WTC11 (cell line): ENCODE results near the gene WFDC1. TPM values are rescaled to one million over a fixed set of nuclear protein-coding genes. Genes with fewer than 3 reads are reported as not detected.

Experiments used
- ATAC-seq: fragments of 200-7000 bp; cut with Tn5 transposase; 2 replicates; pipeline ENCODE4 v1.10.0; 2021; ENCODE audit warnings: mild to moderate bottlenecking, moderate library complexity
- CTCF ChIA-PET: fragments of 300-600 bp; sonication (Branson Sonifier 250); formaldehyde crosslinking; loops from one replicate; lab custom pipeline; 2021; ENCODE audit warnings: antibody characterized with exemption; lab: Charles Lee
- POLR2A ChIA-PET: fragments of 350-600 bp; sonication (Branson Sonifier 250); formaldehyde crosslinking; loops from one replicate; lab custom pipeline; 2021; ENCODE audit warnings: antibody characterized with exemption; lab: Charles Lee
- DNase-seq: peaks from one replicate; pipeline ENCODE4 v3.0.0; 2021; ENCODE audit warnings: low spot score
- H3K27ac Mint-ChIP-seq: 2 replicates; pipeline ENCODE4 v1.8.0; 2021; ENCODE audit warnings: mixed read lengths
- H3K27me3 Mint-ChIP-seq: 2 replicates; pipeline ENCODE4 v1.8.0; 2021; ENCODE audit warnings: low read depth, mild to moderate bottlenecking, moderate library complexity, mixed read lengths
- H3K36me3 Mint-ChIP-seq: 2 replicates; pipeline ENCODE4 v1.8.0; 2021; ENCODE audit warnings: mixed read lengths
- H3K4me1 Mint-ChIP-seq: 2 replicates; pipeline ENCODE4 v1.8.0; 2022; ENCODE audit warnings: mixed read lengths
- H3K4me3 Mint-ChIP-seq: 2 replicates; pipeline ENCODE4 v1.8.0; 2021; ENCODE audit warnings: mild to moderate bottlenecking, moderate library complexity, mixed read lengths
- H3K9me3 Mint-ChIP-seq: 2 replicates; pipeline ENCODE4 v1.8.0; 2021; ENCODE audit warnings: mixed read lengths
- AFF4 ChIP-seq: sonication (generic); formaldehyde crosslinking; IDR thresholded peaks from 2 replicates; pipeline ENCODE4 v1.8.1; 2023; ENCODE audit warnings: mild to moderate bottlenecking, missing genetic modification reagents, borderline replicate concordance
- E2F4 ChIP-seq: sonication (generic); formaldehyde crosslinking; IDR thresholded peaks from 2 replicates; pipeline ENCODE4 v1.8.1; 2022; ENCODE audit warnings: low read depth, mild to moderate bottlenecking, moderate library complexity, missing genetic modification reagents, borderline replicate concordance
- ERG ChIP-seq: fragments of 250-450 bp; sonication (Bioruptor Pico); IDR thresholded peaks from 2 replicates; pipeline ENCODE4 v1.8.0; 2021; ENCODE audit warnings: mild to moderate bottlenecking
- FOXP1 ChIP-seq: sonication (generic); formaldehyde crosslinking; IDR thresholded peaks from 2 replicates; pipeline ENCODE4 v1.8.0; 2022; ENCODE audit warnings: missing genetic modification reagents, mild to moderate bottlenecking, moderate library complexity, borderline replicate concordance
- HMGXB4 ChIP-seq: sonication (generic); formaldehyde crosslinking; IDR thresholded peaks from 2 replicates; pipeline ENCODE4 v1.8.1; 2023; ENCODE audit warnings: mild to moderate bottlenecking, moderate library complexity, missing genetic modification reagents
- IRF2 ChIP-seq: sonication (generic); formaldehyde crosslinking; IDR thresholded peaks from 2 replicates; pipeline ENCODE4 v1.8.0; 2022; ENCODE audit warnings: low read depth, missing genetic modification reagents, borderline replicate concordance
- KAT7 ChIP-seq: sonication (generic); formaldehyde crosslinking; IDR thresholded peaks from 2 replicates; pipeline ENCODE4 v1.8.1; 2023; ENCODE audit warnings: missing genetic modification reagents, mild to moderate bottlenecking, borderline replicate concordance
- NFYB ChIP-seq: sonication (generic); formaldehyde crosslinking; conservative IDR thresholded peaks from 2 replicates; pipeline ENCODE4 v1.8.0; 2022; ENCODE audit warnings: low read depth, missing genetic modification reagents
- RORB ChIP-seq: fragments of 250-450 bp; sonication (Bioruptor Pico); IDR thresholded peaks from 2 replicates; pipeline ENCODE4 v1.9.0; 2021; ENCODE audit warnings: mild to moderate bottlenecking
- TEAD1 ChIP-seq: sonication (generic); formaldehyde crosslinking; IDR thresholded peaks from 2 replicates; pipeline ENCODE4 v1.8.0; 2022; ENCODE audit warnings: mild to moderate bottlenecking, missing genetic modification reagents
- ZNF423 ChIP-seq: fragments of 250-450 bp; sonication (Bioruptor Pico); IDR thresholded peaks from 2 replicates; pipeline ENCODE4 v2.1.2; 2022; ENCODE audit warnings: mild to moderate bottlenecking, moderate library complexity
- ZNF532 ChIP-seq: fragments of 250-450 bp; sonication (Bioruptor Pico); IDR thresholded peaks from 2 replicates; pipeline ENCODE4 v1.9.0; 2021; ENCODE audit warnings: mild to moderate bottlenecking, borderline replicate concordance
- ZSCAN18 ChIP-seq: fragments of 250-450 bp; sonication (Bioruptor Pico); IDR thresholded peaks from 2 replicates; pipeline ENCODE4 v2.1.2; 2022; ENCODE audit warnings: mild to moderate bottlenecking, moderate library complexity
- total RNA-seq: library from RNA; stranded (reverse); gene quantifications from 3 replicates; pipeline ENCODE4 v1.2.3, GENCODE V29; 2021

Gene WFDC1
- total RNA-seq, 1 experiment from 2014 or later, result 0.50 TPM

GRCh38 chr16:84278333-84278732 lies 16.3 kb upstream of the WFDC1 start:
- H3K4me1 Mint-ChIP-seq, result peaks cover 14% of the 10 kb centered on the region
- no peak overlapping the region for H3K4me3 Mint-ChIP-seq
- H3K9me3 Mint-ChIP-seq, result no peaks in the 10 kb centered on the region
- no peaks in the 10 kb centered on the region; the same call in 1 of the 2 replicates for H3K27me3 Mint-ChIP-seq
- ChIA-PET CTCF (interaction anchor here (1.5 to 3.3 kb wide), 3 partner anchors 22 to 74 kb away, joined by 3 to 29 read pairs (median 17); no protein-coding TSS in a partner anchor), POLR2A (no interaction called here)
- no peak for ATAC-seq
- no peaks in the 10 kb centered on the region for H3K36me3 Mint-ChIP-seq
- H3K27ac Mint-ChIP-seq, result no peak overlapping the region
- TF ChIP-seq TEAD1 (CRISPR knock-in tag) (no peak), NFYB (CRISPR knock-in tag) (no peak), RORB (CRISPR knock-in tag) (no peak), ERG (no peak), ZSCAN18 (CRISPR knock-in tag) (no peak), FOXP1 (CRISPR knock-in tag) (no peak), E2F4 (CRISPR knock-in tag) (no peak), AFF4 (CRISPR knock-in tag) (no peak), ZNF532 (CRISPR knock-in tag) (no peak), ZNF423 (CRISPR knock-in tag) (no peak), IRF2 (no peak), HMGXB4 (no peak), KAT7 (CRISPR knock-in tag) (no peak)
- no peak for DNase-seq
